ENCODE results near the gene FAM241A. TPM values are rescaled to one million over a fixed set of nuclear protein-coding genes. Genes with fewer than 3 reads are reported as not detected.
A peak's percentile ranks its signal among the peaks of the same experiment; 100 is the strongest.

Gene FAM241A
- total and polyA plus RNA-seq, 9 of the 15 experiments (the other 6 are each of a cell fraction or from before 2014, with no cell fraction given) = 2.3 to 8.5 (median 5.3) TPM

GRCh38 chr4:112168719-112169500 lies 23.7 kb downstream of the FAM241A start (continued):
- no peak for TF ChIP-seq CTCFL (IDR thresholded peaks at IDR 0.05; ENCODE audit: borderline replicate concordance, insufficient read depth, low read depth, low read length, poor library complexity, severe bottlenecking)

GRCh38 chr4:112170451-112170993 lies 25.3 kb downstream of the FAM241A start:
- Histone ChIP-seq H3K36me3 (ENCODE audit: control insufficient read depth, insufficient read depth, low read length) (peaks cover 15% of the 10 kb centered on the region; the same call in 2 of the 3 replicates), H3K27me3 (ENCODE audit: control insufficient read depth in 2 of 2, insufficient read depth in 2 of 2, low read length in 2 of 2) (no peaks in the 10 kb centered on the region), H3K4me3 (no peak overlapping the region), H3K4me1 (replicated peaks in 1 of 2; ENCODE audit: control insufficient read depth in 2 of 2, insufficient read depth in 2 of 2, low read length in 2 of 2) (peaks cover 5 to 22% of the 10 kb centered on the region in 2 experiments; a peak in 4 of 5 replicates), H3K27ac (ENCODE audit: extremely low read depth, low read depth, low read length) (peak overlapping the region; percentile 89), H3K9me1 (ENCODE audit: control insufficient read depth, insufficient read depth, low read length) (no peaks in the 10 kb centered on the region), H3K9me3 (replicated peaks; ENCODE audit: control insufficient read depth, insufficient read depth, low read depth, low read length) (peaks cover 3% of the 10 kb centered on the region; the same call in 1 of the 2 replicates), H3K79me2 (ENCODE audit: control insufficient read depth, insufficient read depth, low read length) (peaks cover 24% of the 10 kb centered on the region; the same call in 2 of the 3 replicates), H3K4me2 (ENCODE audit: insufficient read depth, low read length) (peak overlapping the region; percentile 22), H4K20me1 (replicated peaks; ENCODE audit: control insufficient read depth, insufficient read depth, low read length) (no peaks in the 10 kb centered on the region), H3K9ac (ENCODE audit: insufficient read depth in 1 of 2, low read depth in 2 of 2, low read length in 2 of 2) (peak overlapping the region in 1 of 2 experiments; percentile 46; a peak in 2 of 4 replicates), H2AFZ (ENCODE audit: low read depth, low read length) (peak overlapping the region; percentile 11; the same call in 1 of the 2 replicates)
- CTCF ChIA-PET (ENCODE audit: low intra/inter-chr PET ratio) = no interaction called here
- in situ Hi-C loops (cut with MboI) = no loop called here
- intact Hi-C loops (cut with micrococcal nuclease) = loop anchor here (1.0 kb wide), 1 partner anchor 24 kb away; no protein-coding TSS in a partner anchor
- DNase-seq (ENCODE audit: extremely low read depth in 1 of 4, low spot score in 3 of 4) = peak; percentile 55 to 84 (median 66)
- FAIRE-seq = peak; percentile 81
- ATAC-seq = peak; percentile 92
- no TSS peak for BruUV-seq (replicated peaks)
- POLR2A ChIA-PET = no interaction called here
- WGBS (ENCODE audit: insufficient coverage, low coverage, missing lambda C conversion rate) = 2% methylated on average over 3 of the region's 3 CpGs
- peak; percentile 79 for TF ChIP-seq HMBOX1 (IDR thresholded peaks at IDR 0.05)
- peak; percentile 14; the same call in 1 of the 2 replicates for TF ChIP-seq CXXC5 (CRISPR knock-in tag; IDR thresholded peaks at IDR 0.05)
- TF ChIP-seq SMAD4 (CRISPR knock-in tag; conservative IDR thresholded peaks at IDR 0.05) = peak; percentile 30
- TF ChIP-seq ZNF639 (CRISPR knock-in tag; conservative IDR thresholded peaks at IDR 0.05 in 1 of 2, IDR thresholded peaks at IDR 0.05 in 1 of 2) = peak in 1 of 2 experiments; percentile 49; a peak in 1 of 4 replicates
- TF ChIP-seq AFF1 (IDR thresholded peaks at IDR 0.05; ENCODE audit: low read depth in 1 of 2, partially characterized antibody in 2 of 2) = peak in 1 of 2 experiments; percentile 64
- TF ChIP-seq TCF3 (CRISPR knock-in tag; IDR thresholded peaks at IDR 0.05) = peak; percentile 15; the same call in 1 of the 2 replicates

Data from K562 (cell line).